ENCODE results near the gene C8G. TPM values are rescaled to one million over a fixed set of nuclear protein-coding genes. Genes with fewer than 3 reads are reported as not detected.

Gene C8G
- total RNA-seq, 1 donor from 2014 or later, result not detected

GRCh38 chr9:136963341-136963740 lies 18.3 kb downstream of the C8G start:
- no peaks in the 10 kb centered on the region for H3K36me3 ChIP-seq (ENCODE audit: control insufficient read depth, insufficient read depth, low read length)
- DNase-seq (ENCODE audit: low read depth), result no peak

DNA sequence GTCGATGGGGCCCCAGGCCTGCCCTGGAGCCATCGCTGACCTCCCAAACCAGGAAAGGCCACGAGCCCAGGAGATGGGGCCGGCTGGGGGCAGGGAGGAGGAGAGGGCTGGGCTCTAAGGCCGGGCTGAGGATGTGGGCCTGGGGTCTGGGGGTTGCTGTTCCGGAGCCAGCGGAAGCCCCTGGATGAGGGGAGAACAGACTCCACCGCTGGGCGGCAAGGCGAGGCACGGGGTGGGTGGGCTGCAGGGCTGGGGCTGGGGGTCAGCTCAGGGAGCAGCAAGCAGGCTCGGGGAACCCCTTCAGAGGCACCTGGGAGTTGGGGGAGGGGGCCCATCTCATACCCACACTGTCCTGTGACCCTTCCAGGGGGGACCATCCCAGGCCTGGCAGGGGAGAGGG lies 18.7 kb downstream of the C8G start:
- Histone ChIP-seq H3K27me3 (ENCODE audit: control insufficient read depth, insufficient read depth, low read length) (peaks cover 5% of the 10 kb centered on the region), H3K36me3 (ENCODE audit: control insufficient read depth, insufficient read depth, low read length) (no peaks in the 10 kb centered on the region), H3K4me3 (ENCODE audit: low read depth, low read length) (no peak overlapping the region)
- TF ChIP-seq, protein P1, sequence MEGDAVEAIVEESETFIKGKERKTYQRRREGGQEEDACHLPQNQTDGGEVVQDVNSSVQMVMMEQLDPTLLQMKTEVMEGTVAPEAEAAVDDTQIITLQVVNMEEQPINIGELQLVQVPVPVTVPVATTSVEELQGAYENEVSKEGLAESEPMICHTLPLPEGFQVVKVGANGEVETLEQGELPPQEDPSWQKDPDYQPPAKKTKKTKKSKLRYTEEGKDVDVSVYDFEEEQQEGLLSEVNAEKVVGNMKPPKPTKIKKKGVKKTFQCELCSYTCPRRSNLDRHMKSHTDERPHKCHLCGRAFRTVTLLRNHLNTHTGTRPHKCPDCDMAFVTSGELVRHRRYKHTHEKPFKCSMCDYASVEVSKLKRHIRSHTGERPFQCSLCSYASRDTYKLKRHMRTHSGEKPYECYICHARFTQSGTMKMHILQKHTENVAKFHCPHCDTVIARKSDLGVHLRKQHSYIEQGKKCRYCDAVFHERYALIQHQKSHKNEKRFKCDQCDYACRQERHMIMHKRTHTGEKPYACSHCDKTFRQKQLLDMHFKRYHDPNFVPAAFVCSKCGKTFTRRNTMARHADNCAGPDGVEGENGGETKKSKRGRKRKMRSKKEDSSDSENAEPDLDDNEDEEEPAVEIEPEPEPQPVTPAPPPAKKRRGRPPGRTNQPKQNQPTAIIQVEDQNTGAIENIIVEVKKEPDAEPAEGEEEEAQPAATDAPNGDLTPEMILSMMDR (IDR thresholded peaks at IDR 0.05; ENCODE audit: insufficient read depth, low read length, poor library complexity, severe bottlenecking), result no peak
- DNase-seq (ENCODE audit: low read depth), result no peak

More at GRCh38 chr9:136963341-136963740, 18.3 kb downstream of the C8G start:
- no peak overlapping the region for H3K4me3 ChIP-seq (ENCODE audit: low read depth, low read length)
- H3K27me3 ChIP-seq (ENCODE audit: control insufficient read depth, insufficient read depth, low read length), result peaks cover 5% of the 10 kb centered on the region
- TF ChIP-seq, protein P1 (IDR thresholded peaks at IDR 0.05; ENCODE audit: insufficient read depth, low read length, poor library complexity, severe bottlenecking), result no peak

DNA sequence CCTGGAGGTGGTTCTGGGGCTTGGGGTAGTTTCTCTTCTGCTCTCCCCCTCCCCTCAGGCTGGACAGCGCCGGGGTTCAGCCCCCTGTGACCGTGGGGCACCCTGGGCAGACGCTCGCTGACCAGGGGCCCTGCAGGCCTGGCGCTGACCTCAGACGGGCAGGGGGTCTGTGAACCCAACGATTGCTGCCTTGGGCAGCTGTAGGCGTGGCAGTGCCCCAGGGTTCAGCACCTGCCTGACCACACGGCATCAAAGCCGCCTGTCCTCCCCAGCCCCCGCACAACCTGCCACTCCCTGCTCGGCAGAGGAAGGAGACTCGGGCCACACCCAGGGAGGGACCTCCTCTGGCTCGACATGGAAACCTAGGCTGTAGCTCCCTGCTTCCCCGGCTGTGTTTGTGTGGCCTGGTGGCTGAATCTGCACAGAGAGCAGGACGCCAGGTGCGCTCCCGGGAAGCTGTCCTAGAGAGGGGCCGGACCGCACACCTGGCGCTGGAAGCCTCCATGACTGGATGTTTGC lies 19.2 kb downstream of the C8G start:
- TF ChIP-seq, protein P1 (IDR thresholded peaks at IDR 0.05; ENCODE audit: insufficient read depth, low read length, poor library complexity, severe bottlenecking), result no peak
- Histone ChIP-seq H3K27me3 (ENCODE audit: control insufficient read depth, insufficient read depth, low read length) (peaks cover 5% of the 10 kb centered on the region), H3K4me3 (ENCODE audit: low read depth, low read length) (no peak overlapping the region), H3K36me3 (ENCODE audit: control insufficient read depth, insufficient read depth, low read length) (no peaks in the 10 kb centered on the region)
- no peak for DNase-seq (ENCODE audit: low read depth)

DNA sequence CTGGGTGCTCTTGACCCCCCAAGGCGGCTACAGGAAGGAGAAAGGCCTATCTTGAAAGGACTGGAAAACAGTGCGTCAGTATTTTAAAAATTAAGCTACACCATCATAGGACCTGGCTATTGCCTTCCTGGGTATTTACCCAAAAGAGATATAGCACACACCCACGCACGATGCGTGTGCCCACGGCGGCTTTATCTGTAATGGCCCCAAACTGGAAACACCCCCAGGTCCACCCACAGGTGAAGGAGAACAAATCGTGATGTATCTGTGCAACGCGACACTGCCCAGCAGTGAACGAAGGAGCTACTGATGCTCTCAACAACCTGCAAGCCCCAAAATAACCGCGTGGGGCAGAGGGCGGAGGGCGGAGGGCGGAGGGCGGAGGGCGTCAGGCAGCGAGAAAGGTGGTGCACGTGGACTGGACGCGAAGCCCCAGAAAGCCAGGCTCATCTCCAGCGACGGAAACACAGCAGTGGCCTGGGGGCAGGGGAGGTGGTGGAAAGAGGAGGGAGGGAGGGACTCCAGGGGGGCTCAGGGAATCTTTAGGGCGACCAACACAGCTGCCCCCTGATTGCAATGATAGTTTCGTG lies 19.9 kb downstream of the C8G start:
- Histone ChIP-seq H3K36me3 (ENCODE audit: control insufficient read depth, insufficient read depth, low read length) (no peaks in the 10 kb centered on the region), H3K4me3 (ENCODE audit: low read depth, low read length) (no peak overlapping the region), H3K27me3 (ENCODE audit: control insufficient read depth, insufficient read depth, low read length) (peaks cover 5% of the 10 kb centered on the region)
- TF ChIP-seq, protein P1 (IDR thresholded peaks at IDR 0.05; ENCODE audit: insufficient read depth, low read length, poor library complexity, severe bottlenecking), result no peak
- DNase-seq (ENCODE audit: low read depth), result no peak

DNA sequence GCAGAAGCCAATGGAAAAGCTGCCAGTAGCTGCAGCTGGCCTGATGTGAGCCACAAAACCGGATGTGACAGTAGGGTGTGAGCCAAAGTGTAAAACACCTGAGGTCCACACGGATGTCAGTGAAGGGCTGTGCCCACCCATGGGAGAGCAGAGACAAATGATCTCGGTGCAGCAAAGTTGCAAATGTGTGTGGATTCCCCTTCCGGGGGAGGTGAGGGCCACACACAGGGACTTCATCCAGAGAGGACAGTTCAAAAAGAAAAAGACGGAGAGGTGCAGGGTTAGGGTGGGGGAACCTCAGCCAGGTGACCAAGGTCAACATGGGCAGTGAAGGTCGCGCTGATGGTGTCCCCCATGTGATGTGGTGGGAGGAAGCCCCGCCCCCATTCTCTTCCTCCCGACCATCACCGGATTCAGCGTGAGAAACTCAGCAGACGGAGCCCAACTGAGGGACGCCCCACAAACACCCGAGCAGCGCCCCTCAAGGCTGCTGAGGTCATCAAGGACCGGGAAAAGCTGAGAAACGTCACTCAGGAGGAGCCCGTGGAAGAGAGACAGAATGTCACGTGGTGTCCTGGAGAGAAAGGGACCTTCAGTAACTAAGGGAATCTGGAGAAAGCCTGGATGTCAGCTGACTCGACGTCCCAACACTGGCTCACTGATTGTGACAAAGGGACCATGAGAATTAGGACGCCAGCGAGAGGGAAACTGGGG lies 20.9 kb downstream of the C8G start:
- TF ChIP-seq, protein P1 (IDR thresholded peaks at IDR 0.05; ENCODE audit: insufficient read depth, low read length, poor library complexity, severe bottlenecking), result no peak
- Histone ChIP-seq H3K36me3 (ENCODE audit: control insufficient read depth, insufficient read depth, low read length) (no peaks in the 10 kb centered on the region), H3K27me3 (ENCODE audit: control insufficient read depth, insufficient read depth, low read length) (peaks cover 7% of the 10 kb centered on the region), H3K4me3 (ENCODE audit: low read depth, low read length) (no peak overlapping the region)
- no peak for DNase-seq (ENCODE audit: low read depth)
